ENCODE data around the gene FOXE1. TPM values are rescaled to one million over a fixed set of nuclear protein-coding genes. Genes with fewer than 3 reads are reported as not detected.
A peak's percentile ranks its signal among the peaks of the same experiment; 100 is the strongest.

The FOXE1 gene
- total and polyA plus RNA-seq, 2 donors, result 0.24 to 4.4 TPM

- Histone ChIP-seq H3K4me3 (ENCODE audit: low read length in 2 of 2) (no peak overlapping the region), H3K36me3 (ENCODE audit: control insufficient read depth in 2 of 2, insufficient read depth in 2 of 2, low read length in 1 of 2) (no peaks in the 10 kb centered on the region), H3K27ac (ENCODE audit: low read depth in 1 of 2, low read length in 1 of 2) (no peak overlapping the region), H3K4me1 (ENCODE audit: control insufficient read depth in 2 of 2, insufficient read depth in 2 of 2, low read length in 2 of 2) (peaks cover 0 to 7% of the 10 kb centered on the region in 2 donors), H3K27me3 (ENCODE audit: control insufficient read depth in 2 of 2, insufficient read depth in 1 of 2, low read length in 1 of 2) (peaks cover 53 to 67% of the 10 kb centered on the region in 2 donors), H3K9me3 (ENCODE audit: control insufficient read depth in 2 of 2, insufficient read depth in 1 of 2, low read length in 1 of 2) (no peaks in the 10 kb centered on the region)
- DNase-seq (ENCODE audit: low read depth in 6 of 9, low spot score in 9 of 9), result no peak
- WGBS, result 82% methylated on average over 2 of the region's 2 CpGs
Measured at GRCh38 chr9:97845763-97846162, 7.3 kb upstream of the FOXE1 start.

GRCh38 chr9:97846347-97846746 is 6.7 kb upstream of the FOXE1 start:
- WGBS, result 72% methylated on average over 4 of the region's 4 CpGs
- H3K36me3 ChIP-seq (ENCODE audit: control insufficient read depth in 2 of 2, insufficient read depth in 2 of 2, low read length in 1 of 2), result no peaks in the 10 kb centered on the region
- no peak overlapping the region for H3K27ac ChIP-seq (ENCODE audit: low read depth in 1 of 2, low read length in 1 of 2)
- H3K9me3 ChIP-seq (ENCODE audit: control insufficient read depth in 2 of 2, insufficient read depth in 1 of 2, low read length in 1 of 2), result no peaks in the 10 kb centered on the region
- no peak for DNase-seq (ENCODE audit: low read depth in 6 of 9, low spot score in 9 of 9)
- H3K27me3 ChIP-seq (ENCODE audit: control insufficient read depth in 2 of 2, insufficient read depth in 1 of 2, low read length in 1 of 2), result peaks cover 58 to 73% of the 10 kb centered on the region in 2 donors
- peaks cover 0 to 7% of the 10 kb centered on the region in 2 donors for H3K4me1 ChIP-seq (ENCODE audit: control insufficient read depth in 2 of 2, insufficient read depth in 2 of 2, low read length in 2 of 2)
- no peak overlapping the region for H3K4me3 ChIP-seq (ENCODE audit: low read length in 2 of 2)

- H3K27ac ChIP-seq (ENCODE audit: low read depth in 1 of 2, low read length in 1 of 2), result no peak overlapping the region
- WGBS, result 16% methylated on average over 31 of the region's 31 CpGs
- no peak for DNase-seq (ENCODE audit: low read depth in 6 of 9, low spot score in 9 of 9)
- no peaks in the 10 kb centered on the region for H3K36me3 ChIP-seq (ENCODE audit: control insufficient read depth in 2 of 2, insufficient read depth in 2 of 2, low read length in 1 of 2)
- H3K4me3 ChIP-seq (ENCODE audit: low read length in 2 of 2), result no peak overlapping the region
- H3K9me3 ChIP-seq (ENCODE audit: control insufficient read depth in 2 of 2, insufficient read depth in 1 of 2, low read length in 1 of 2), result no peaks in the 10 kb centered on the region
- peaks cover 70 to 82% of the 10 kb centered on the region in 2 donors for H3K27me3 ChIP-seq (ENCODE audit: control insufficient read depth in 2 of 2, insufficient read depth in 1 of 2, low read length in 1 of 2)
- H3K4me1 ChIP-seq (ENCODE audit: control insufficient read depth in 2 of 2, insufficient read depth in 2 of 2, low read length in 2 of 2), result peaks cover 0 to 7% of the 10 kb centered on the region in 2 donors
Measured at GRCh38 chr9:97847474-97848214, 5.4 kb upstream of the FOXE1 start.

- H3K4me1 ChIP-seq (ENCODE audit: control insufficient read depth in 2 of 2, insufficient read depth in 2 of 2, low read length in 2 of 2), result peaks cover 0 to 7% of the 10 kb centered on the region in 2 donors
- H3K4me3 ChIP-seq (ENCODE audit: low read length in 2 of 2), result no peak overlapping the region
- no peaks in the 10 kb centered on the region for H3K36me3 ChIP-seq (ENCODE audit: control insufficient read depth in 2 of 2, insufficient read depth in 2 of 2, low read length in 1 of 2)
- WGBS, result 10% methylated on average over 7 of the region's 7 CpGs
- H3K27ac ChIP-seq (ENCODE audit: low read depth in 1 of 2, low read length in 1 of 2), result no peak overlapping the region
- DNase-seq (ENCODE audit: low read depth in 6 of 9, low spot score in 9 of 9), result no peak
- peaks cover 71 to 84% of the 10 kb centered on the region in 2 donors for H3K27me3 ChIP-seq (ENCODE audit: control insufficient read depth in 2 of 2, insufficient read depth in 1 of 2, low read length in 1 of 2)
- no peaks in the 10 kb centered on the region for H3K9me3 ChIP-seq (ENCODE audit: control insufficient read depth in 2 of 2, insufficient read depth in 1 of 2, low read length in 1 of 2)
Measured at GRCh38 chr9:97848215-97848479, 4.9 kb upstream of the FOXE1 start.

GRCh38 chr9:97848480-97849237 is 4.4 kb upstream of the FOXE1 start:
- H3K27ac ChIP-seq (ENCODE audit: low read depth in 1 of 2, low read length in 1 of 2), result peak overlapping the region in 1 of 2 donors; percentile 31
- WGBS, result 3% methylated on average over 61 of the region's 61 CpGs
- no peaks in the 10 kb centered on the region for H3K36me3 ChIP-seq (ENCODE audit: control insufficient read depth in 2 of 2, insufficient read depth in 2 of 2, low read length in 1 of 2)
- peaks cover 3 to 7% of the 10 kb centered on the region in 2 donors for H3K4me1 ChIP-seq (ENCODE audit: control insufficient read depth in 2 of 2, insufficient read depth in 2 of 2, low read length in 2 of 2)
- H3K9me3 ChIP-seq (ENCODE audit: control insufficient read depth in 2 of 2, insufficient read depth in 1 of 2, low read length in 1 of 2), result peaks cover 0 to 1% of the 10 kb centered on the region in 2 donors
- no peak for DNase-seq (ENCODE audit: low read depth in 6 of 9, low spot score in 9 of 9)
- peaks cover 75 to 88% of the 10 kb centered on the region in 2 donors for H3K27me3 ChIP-seq (ENCODE audit: control insufficient read depth in 2 of 2, insufficient read depth in 1 of 2, low read length in 1 of 2)
- peak overlapping the region in 1 of 2 donors; percentile 32 for H3K4me3 ChIP-seq (ENCODE audit: low read length in 2 of 2)

GRCh38 chr9:97849980-97850379 is 3.0 kb upstream of the FOXE1 start:
- 17% methylated on average over 3 of the region's 3 CpGs for WGBS
- peaks cover 0 to 2% of the 10 kb centered on the region in 2 donors for H3K9me3 ChIP-seq (ENCODE audit: control insufficient read depth in 2 of 2, insufficient read depth in 1 of 2, low read length in 1 of 2)
- no peak overlapping the region for H3K4me3 ChIP-seq (ENCODE audit: low read length in 2 of 2)
- no peak overlapping the region for H3K27ac ChIP-seq (ENCODE audit: low read depth in 1 of 2, low read length in 1 of 2)
- H3K36me3 ChIP-seq (ENCODE audit: control insufficient read depth in 2 of 2, insufficient read depth in 2 of 2, low read length in 1 of 2), result no peaks in the 10 kb centered on the region
- peaks cover 7 to 8% of the 10 kb centered on the region in 2 donors for H3K4me1 ChIP-seq (ENCODE audit: control insufficient read depth in 2 of 2, insufficient read depth in 2 of 2, low read length in 2 of 2)
- peaks cover 88 to 100% of the 10 kb centered on the region in 2 donors for H3K27me3 ChIP-seq (ENCODE audit: control insufficient read depth in 2 of 2, insufficient read depth in 1 of 2, low read length in 1 of 2)
- no peak for DNase-seq (ENCODE audit: low read depth in 6 of 9, low spot score in 9 of 9)

GRCh38 chr9:97850746-97851445 is 2.1 kb upstream of the FOXE1 start:
- 23% methylated on average over 13 of the region's 13 CpGs for WGBS

GRCh38 chr9:97851446-97851883 is 1.6 kb upstream of the FOXE1 start:
- peaks cover 7 to 8% of the 10 kb centered on the region in 2 donors for H3K4me1 ChIP-seq (ENCODE audit: control insufficient read depth in 2 of 2, insufficient read depth in 2 of 2, low read length in 2 of 2)
- H3K4me3 ChIP-seq (ENCODE audit: low read length in 2 of 2), result no peak overlapping the region
- no peaks in the 10 kb centered on the region for H3K36me3 ChIP-seq (ENCODE audit: control insufficient read depth in 2 of 2, insufficient read depth in 2 of 2, low read length in 1 of 2)
- no peak for DNase-seq (ENCODE audit: low read depth in 6 of 9, low spot score in 9 of 9)
- peaks cover 95 to 100% of the 10 kb centered on the region in 2 donors for H3K27me3 ChIP-seq (ENCODE audit: control insufficient read depth in 2 of 2, insufficient read depth in 1 of 2, low read length in 1 of 2)
- peaks cover 0 to 2% of the 10 kb centered on the region in 2 donors for H3K9me3 ChIP-seq (ENCODE audit: control insufficient read depth in 2 of 2, insufficient read depth in 1 of 2, low read length in 1 of 2)
- no peak overlapping the region for H3K27ac ChIP-seq (ENCODE audit: low read depth in 1 of 2, low read length in 1 of 2)
- WGBS, result 8% methylated on average over 23 of the region's 23 CpGs

More at GRCh38 chr9:97850746-97851445, 2.1 kb upstream of the FOXE1 start:
- peaks cover 93 to 100% of the 10 kb centered on the region in 2 donors for H3K27me3 ChIP-seq (ENCODE audit: control insufficient read depth in 2 of 2, insufficient read depth in 1 of 2, low read length in 1 of 2)
- DNase-seq (ENCODE audit: low read depth in 6 of 9, low spot score in 9 of 9), result no peak
- H3K4me3 ChIP-seq (ENCODE audit: low read length in 2 of 2), result no peak overlapping the region
- no peak overlapping the region for H3K27ac ChIP-seq (ENCODE audit: low read depth in 1 of 2, low read length in 1 of 2)
- H3K4me1 ChIP-seq (ENCODE audit: control insufficient read depth in 2 of 2, insufficient read depth in 2 of 2, low read length in 2 of 2), result peaks cover 7 to 8% of the 10 kb centered on the region in 2 donors
- H3K36me3 ChIP-seq (ENCODE audit: control insufficient read depth in 2 of 2, insufficient read depth in 2 of 2, low read length in 1 of 2), result no peaks in the 10 kb centered on the region
- peaks cover 0 to 2% of the 10 kb centered on the region in 2 donors for H3K9me3 ChIP-seq (ENCODE audit: control insufficient read depth in 2 of 2, insufficient read depth in 1 of 2, low read length in 1 of 2)

GRCh38 chr9:97852001-97852398 is 1.0 kb upstream of the FOXE1 start:
- DNase-seq (ENCODE audit: low read depth in 6 of 9, low spot score in 9 of 9), result no peak
- 8% methylated on average over 24 of the region's 24 CpGs for WGBS
- no peak overlapping the region for H3K27ac ChIP-seq (ENCODE audit: low read depth in 1 of 2, low read length in 1 of 2)
- H3K36me3 ChIP-seq (ENCODE audit: control insufficient read depth in 2 of 2, insufficient read depth in 2 of 2, low read length in 1 of 2), result no peaks in the 10 kb centered on the region
- peaks cover 7 to 8% of the 10 kb centered on the region in 2 donors for H3K4me1 ChIP-seq (ENCODE audit: control insufficient read depth in 2 of 2, insufficient read depth in 2 of 2, low read length in 2 of 2)
- peaks cover 0 to 2% of the 10 kb centered on the region in 2 donors for H3K9me3 ChIP-seq (ENCODE audit: control insufficient read depth in 2 of 2, insufficient read depth in 1 of 2, low read length in 1 of 2)
- peaks cover 94 to 100% of the 10 kb centered on the region in 2 donors for H3K27me3 ChIP-seq (ENCODE audit: control insufficient read depth in 2 of 2, insufficient read depth in 1 of 2, low read length in 1 of 2)
- H3K4me3 ChIP-seq (ENCODE audit: low read length in 2 of 2), result no peak overlapping the region

Data from thymus (tissue), 11 donors.